ENCODE measurements around the gene LIF. TPM values are rescaled to one million over a fixed set of nuclear protein-coding genes. Genes with fewer than 3 reads are reported as not detected.

LIF gene
- total RNA-seq, 1 donor from 2014 or later, result not detected

- Histone ChIP-seq H3K4me1 (no peaks in the 10 kb centered on the region), H3K27me3 (no peaks in the 10 kb centered on the region), H3K4me3 (no peak overlapping the region), H3K9me3 (no peaks in the 10 kb centered on the region), H3K36me3 (no peaks in the 10 kb centered on the region), H3K27ac (no peak overlapping the region)
- intact Hi-C loops (cut with DNase I), result no loop called here
- no peak for DNase-seq (ENCODE audit: low spot score in 2 of 2)
- TF ChIP-seq CTCF (IDR thresholded peaks at IDR 0.05), result no peak
Measured at GRCh38 chr22:30228509-30229359, 17.8 kb downstream of the LIF start.

- intact Hi-C loops (cut with DNase I), result no loop called here
- H3K4me3 ChIP-seq, result no peak overlapping the region
- no peak for TF ChIP-seq CTCF (IDR thresholded peaks at IDR 0.05)
Measured at GRCh38 chr22:30227438-30228228, 18.9 kb downstream of the LIF start.

GRCh38 chr22:30226192-30226832 lies 20.2 kb downstream of the LIF start:
- Histone ChIP-seq H3K27ac (no peak overlapping the region), H3K9me3 (no peaks in the 10 kb centered on the region), H3K4me3 (no peak overlapping the region), H3K27me3 (no peaks in the 10 kb centered on the region), H3K4me1 (no peaks in the 10 kb centered on the region), H3K36me3 (no peaks in the 10 kb centered on the region)
- DNase-seq (ENCODE audit: low spot score in 2 of 2), result no peak
- TF ChIP-seq CTCF (IDR thresholded peaks at IDR 0.05), result no peak
- intact Hi-C loops (cut with DNase I), result no loop called here

More at GRCh38 chr22:30227438-30228228, 18.9 kb downstream of the LIF start:
- H3K9me3 ChIP-seq, result no peaks in the 10 kb centered on the region
- DNase-seq (ENCODE audit: low spot score in 2 of 2), result no peak
- H3K27ac ChIP-seq, result no peak overlapping the region
- no peaks in the 10 kb centered on the region for H3K36me3 ChIP-seq
- no peaks in the 10 kb centered on the region for H3K27me3 ChIP-seq
- no peaks in the 10 kb centered on the region for H3K4me1 ChIP-seq

- no peaks in the 10 kb centered on the region for H3K9me3 ChIP-seq
- H3K27ac ChIP-seq, result no peak overlapping the region
- TF ChIP-seq CTCF (IDR thresholded peaks at IDR 0.05), result no peak
- no peaks in the 10 kb centered on the region for H3K36me3 ChIP-seq
- H3K27me3 ChIP-seq, result no peaks in the 10 kb centered on the region
- H3K4me3 ChIP-seq, result no peak overlapping the region
- no peaks in the 10 kb centered on the region for H3K4me1 ChIP-seq
- intact Hi-C loops (cut with DNase I), result no loop called here
- DNase-seq (ENCODE audit: low spot score in 2 of 2), result no peak
Measured at GRCh38 chr22:30225220-30225927, 21.2 kb downstream of the LIF start.

GRCh38 chr22:30224161-30224857 lies 22.2 kb downstream of the LIF start:
- H3K9me3 ChIP-seq, result no peaks in the 10 kb centered on the region
- no peak for DNase-seq (ENCODE audit: low spot score in 2 of 2)
- no peak for TF ChIP-seq CTCF (IDR thresholded peaks at IDR 0.05)
- intact Hi-C loops (cut with DNase I), result no loop called here
- H3K4me1 ChIP-seq, result no peaks in the 10 kb centered on the region
- H3K4me3 ChIP-seq, result no peak overlapping the region
- H3K27ac ChIP-seq, result no peak overlapping the region
- no peaks in the 10 kb centered on the region for H3K36me3 ChIP-seq
- no peaks in the 10 kb centered on the region for H3K27me3 ChIP-seq

Measured in ascending aorta (tissue), 2 donors.